ENCODE measurements around the gene CXCL12.

DNA sequence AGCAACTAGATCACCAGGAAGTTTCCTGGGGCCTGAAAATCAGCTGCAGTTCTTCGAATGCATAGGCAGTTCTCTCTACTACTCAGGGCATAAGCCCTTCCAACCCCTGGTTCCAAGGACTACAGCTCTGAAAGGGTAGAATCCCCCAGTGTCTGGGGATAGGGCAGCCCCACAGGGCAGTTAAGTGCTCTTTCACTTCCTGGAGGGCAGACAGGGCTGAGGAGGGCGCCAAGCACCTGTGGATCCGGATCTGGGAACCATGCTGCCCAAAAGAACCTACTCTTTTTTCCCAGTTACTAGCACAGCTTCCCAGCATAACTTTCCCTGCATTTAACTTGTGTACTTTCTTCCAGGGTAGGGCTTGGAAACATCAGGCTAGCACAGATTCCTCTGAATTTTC is 41.1 kb downstream of the CXCL12 start:
- TF ChIP-seq POLR2A (IDR thresholded peaks at IDR 0.05), result no peak
- TF ChIP-seq, protein P1, sequence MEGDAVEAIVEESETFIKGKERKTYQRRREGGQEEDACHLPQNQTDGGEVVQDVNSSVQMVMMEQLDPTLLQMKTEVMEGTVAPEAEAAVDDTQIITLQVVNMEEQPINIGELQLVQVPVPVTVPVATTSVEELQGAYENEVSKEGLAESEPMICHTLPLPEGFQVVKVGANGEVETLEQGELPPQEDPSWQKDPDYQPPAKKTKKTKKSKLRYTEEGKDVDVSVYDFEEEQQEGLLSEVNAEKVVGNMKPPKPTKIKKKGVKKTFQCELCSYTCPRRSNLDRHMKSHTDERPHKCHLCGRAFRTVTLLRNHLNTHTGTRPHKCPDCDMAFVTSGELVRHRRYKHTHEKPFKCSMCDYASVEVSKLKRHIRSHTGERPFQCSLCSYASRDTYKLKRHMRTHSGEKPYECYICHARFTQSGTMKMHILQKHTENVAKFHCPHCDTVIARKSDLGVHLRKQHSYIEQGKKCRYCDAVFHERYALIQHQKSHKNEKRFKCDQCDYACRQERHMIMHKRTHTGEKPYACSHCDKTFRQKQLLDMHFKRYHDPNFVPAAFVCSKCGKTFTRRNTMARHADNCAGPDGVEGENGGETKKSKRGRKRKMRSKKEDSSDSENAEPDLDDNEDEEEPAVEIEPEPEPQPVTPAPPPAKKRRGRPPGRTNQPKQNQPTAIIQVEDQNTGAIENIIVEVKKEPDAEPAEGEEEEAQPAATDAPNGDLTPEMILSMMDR (IDR thresholded peaks at IDR 0.05), result no peak

Data from prostate gland (tissue), 2 donors.